Erythroblast (primary cell): ENCODE measurements around the gene EPS8L3.

Source experiments
- GATA1 ChIP-seq: IDR thresholded peaks from 2 replicates; pipeline ENCODE4 v1.6.1; 2011; ENCODE audit warnings: low read depth, mild to moderate bottlenecking, control low read depth, low read length, moderate library complexity
- POLR2A ChIP-seq: IDR thresholded peaks from 2 replicates; pipeline ENCODE4 v1.6.1; 2011; ENCODE audit warnings: mild to moderate bottlenecking, low read length

DNA sequence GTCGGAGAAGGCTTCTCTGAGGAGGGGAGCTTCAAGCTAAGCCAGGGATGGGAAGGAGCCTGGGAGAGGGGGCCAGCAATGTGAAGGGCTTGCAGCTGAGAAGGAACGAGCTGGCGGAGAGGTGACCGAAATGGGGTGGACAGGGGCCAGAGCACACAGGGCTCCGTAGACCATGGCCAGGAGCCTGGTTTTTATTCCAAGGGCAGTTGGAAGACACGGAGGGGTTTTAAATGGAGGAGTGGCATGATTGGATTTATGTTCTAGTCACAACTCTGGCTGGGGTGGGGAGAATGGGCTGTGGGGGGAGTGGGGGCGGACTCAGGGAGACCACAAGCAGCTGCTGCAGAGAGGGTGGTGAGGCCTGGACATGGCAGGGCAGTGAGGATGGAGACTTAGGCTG, 5.1 kb upstream of the EPS8L3 start:
- TF ChIP-seq POLR2A, result no peak
- no peak for TF ChIP-seq GATA1
